ENCODE data around the gene PPP2R5C. TPM values are rescaled to one million over a fixed set of nuclear protein-coding genes. Genes with fewer than 3 reads are reported as not detected.

Gene PPP2R5C
- total and polyA plus RNA-seq, 3 donors from 2014 or later = 106 to 166 (median 126) TPM

DNA sequence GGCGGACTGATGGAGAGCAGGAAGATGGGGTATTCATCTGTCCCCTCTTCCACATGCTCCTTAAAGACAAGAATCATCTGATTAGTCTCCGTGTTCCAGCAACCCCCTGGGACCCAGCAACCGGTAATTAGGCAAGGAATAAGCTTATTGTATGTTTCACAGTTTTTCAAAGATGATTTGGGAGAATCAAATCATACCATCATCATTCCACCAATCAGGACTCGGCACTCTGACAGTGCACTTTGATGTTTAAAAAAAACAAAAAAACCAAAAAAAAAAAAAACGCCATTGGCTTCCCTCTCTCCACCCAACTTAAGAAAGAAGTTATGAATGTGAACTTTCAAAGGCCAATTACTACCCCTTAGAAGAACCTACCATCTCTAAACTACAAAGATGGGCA lies 201.5 kb downstream of the PPP2R5C start:
- Histone ChIP-seq H3K4me1 (peaks cover 25% of the 10 kb centered on the region), H3K9me3 (no peaks in the 10 kb centered on the region), H3K27ac (peak overlapping the region in 1 of 2 donors; percentile 47), H3K27me3 (no peaks in the 10 kb centered on the region), H3K4me3 (no peak overlapping the region), H3K36me3 (ENCODE audit: low read depth, missing control alignments) (no peaks in the 10 kb centered on the region)
- WGBS, 2 donors = 68 to 92% methylated on average over 5 of the region's 5 CpGs
- TF ChIP-seq, protein P1, sequence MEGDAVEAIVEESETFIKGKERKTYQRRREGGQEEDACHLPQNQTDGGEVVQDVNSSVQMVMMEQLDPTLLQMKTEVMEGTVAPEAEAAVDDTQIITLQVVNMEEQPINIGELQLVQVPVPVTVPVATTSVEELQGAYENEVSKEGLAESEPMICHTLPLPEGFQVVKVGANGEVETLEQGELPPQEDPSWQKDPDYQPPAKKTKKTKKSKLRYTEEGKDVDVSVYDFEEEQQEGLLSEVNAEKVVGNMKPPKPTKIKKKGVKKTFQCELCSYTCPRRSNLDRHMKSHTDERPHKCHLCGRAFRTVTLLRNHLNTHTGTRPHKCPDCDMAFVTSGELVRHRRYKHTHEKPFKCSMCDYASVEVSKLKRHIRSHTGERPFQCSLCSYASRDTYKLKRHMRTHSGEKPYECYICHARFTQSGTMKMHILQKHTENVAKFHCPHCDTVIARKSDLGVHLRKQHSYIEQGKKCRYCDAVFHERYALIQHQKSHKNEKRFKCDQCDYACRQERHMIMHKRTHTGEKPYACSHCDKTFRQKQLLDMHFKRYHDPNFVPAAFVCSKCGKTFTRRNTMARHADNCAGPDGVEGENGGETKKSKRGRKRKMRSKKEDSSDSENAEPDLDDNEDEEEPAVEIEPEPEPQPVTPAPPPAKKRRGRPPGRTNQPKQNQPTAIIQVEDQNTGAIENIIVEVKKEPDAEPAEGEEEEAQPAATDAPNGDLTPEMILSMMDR (IDR thresholded peaks at IDR 0.05) = no peak
- TF ChIP-seq POLR2A (IDR thresholded peaks at IDR 0.05) = no peak
- DNase-seq = no peak
- intact Hi-C loops (cut with DNase I; ENCODE audit: low total_unique reads) = loop anchor here (10.0 kb wide), 1 partner anchor 198 kb away; the partner anchor contains the start of gene PPP2R5C

DNA sequence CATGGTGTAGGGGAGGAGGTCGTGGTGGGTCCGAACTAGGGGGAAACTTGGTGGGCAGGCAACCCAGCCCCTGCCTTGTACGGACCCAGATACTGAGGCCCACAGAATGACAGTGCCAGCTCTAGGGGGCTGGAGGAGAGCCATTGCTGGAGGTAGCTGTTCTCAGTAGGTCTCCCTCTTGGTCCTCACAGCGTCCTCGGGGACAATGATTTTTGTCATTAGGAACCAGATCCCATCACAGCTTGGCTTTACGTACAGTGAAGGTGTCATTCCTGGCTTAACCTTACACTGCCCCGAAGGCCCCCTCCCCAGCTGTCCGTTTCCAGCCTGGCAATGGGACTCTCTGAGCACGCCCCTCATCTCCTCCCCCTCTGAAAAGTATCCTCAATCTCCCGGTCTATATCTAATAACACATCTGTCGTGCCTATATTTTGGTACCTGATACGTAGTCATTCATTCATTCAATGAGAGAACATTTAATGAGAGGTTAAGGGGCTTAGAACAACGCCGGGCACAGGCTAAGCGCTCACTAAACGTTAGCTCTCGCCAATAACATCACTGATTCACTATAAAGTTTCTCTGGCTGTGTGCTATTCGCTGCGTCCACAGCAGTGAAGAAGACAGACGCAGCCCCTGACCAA lies 202.3 kb downstream of the PPP2R5C start:
- peaks cover 25% of the 10 kb centered on the region for H3K4me1 ChIP-seq
- no peaks in the 10 kb centered on the region for H3K9me3 ChIP-seq
- DNase-seq = no peak
- TF ChIP-seq POLR2A (IDR thresholded peaks at IDR 0.05) = no peak
- TF ChIP-seq, protein P1 (IDR thresholded peaks at IDR 0.05) = no peak
- 33 to 37% methylated on average over 20 of the region's 20 CpGs for WGBS, 2 donors
- intact Hi-C loops (cut with DNase I; ENCODE audit: low total_unique reads) = loop anchor here (10.0 kb wide), 1 partner anchor 199 kb away; the partner anchor contains the start of gene PPP2R5C
- peak overlapping the region; percentile 21 to 96 for H3K27ac ChIP-seq
- no peaks in the 10 kb centered on the region for H3K36me3 ChIP-seq (ENCODE audit: low read depth, missing control alignments)
- H3K4me3 ChIP-seq = peak overlapping the region; percentile 94 to 99
- H3K27me3 ChIP-seq = no peaks in the 10 kb centered on the region

DNA sequence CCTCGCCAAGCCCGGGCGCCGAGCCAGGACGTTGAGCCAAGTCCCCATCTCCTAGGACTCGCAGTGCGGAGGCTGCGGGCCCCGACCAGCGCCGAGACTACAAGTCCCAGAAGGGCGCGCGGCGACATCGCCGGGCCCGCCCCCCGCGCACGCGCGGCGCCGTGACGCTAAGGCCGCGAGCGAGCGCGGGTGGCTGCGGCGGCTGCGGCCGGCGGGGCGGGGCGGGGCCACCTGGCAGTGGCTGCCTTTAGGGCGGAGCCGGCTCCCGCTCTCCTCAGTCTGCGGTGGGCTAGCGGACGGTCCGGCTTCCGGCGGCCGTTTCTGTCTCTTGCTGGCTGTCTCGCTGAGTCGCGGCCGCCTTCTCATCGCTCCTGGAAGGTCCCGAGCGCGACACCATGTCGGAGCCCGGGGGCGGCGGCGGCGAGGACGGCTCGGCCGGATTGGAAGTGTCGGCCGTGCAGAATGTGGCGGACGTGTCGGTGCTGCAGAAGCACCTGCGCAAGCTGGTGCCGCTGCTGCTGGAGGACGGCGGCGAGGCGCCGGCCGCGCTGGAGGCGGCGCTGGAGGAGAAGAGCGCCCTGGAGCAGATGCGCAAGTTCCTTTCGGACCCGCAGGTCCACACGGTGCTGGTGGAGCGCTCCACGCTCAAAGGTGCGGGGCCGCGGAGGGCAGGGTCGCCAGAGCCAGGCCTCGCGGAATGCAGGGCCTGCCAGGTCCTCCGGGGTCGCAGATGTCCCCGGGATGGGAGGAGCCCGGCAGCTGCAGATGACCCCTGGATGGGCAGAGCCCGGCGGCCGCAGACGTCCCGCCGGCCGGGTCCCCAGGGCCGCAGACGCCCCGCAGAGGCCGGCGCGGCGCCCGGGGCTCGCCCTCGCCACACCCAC lies 203.0 kb downstream of the PPP2R5C start, which contains the start of gene DYNC1H1:
DYNC1H1 (plus strand) TSS at position 277 of the 884 bp plus-strand sequence; CDS start at position 396, 119 bp downstream.
- H3K9me3 ChIP-seq = no peaks in the 10 kb centered on the region
- peak; percentile 97 for DNase-seq
- H3K27ac ChIP-seq = peak within 1 kb of the TSS; percentile 91 to 96
- H3K27me3 ChIP-seq = no peaks in the 10 kb centered on the region
- no peaks in the 10 kb centered on the region for H3K36me3 ChIP-seq (ENCODE audit: low read depth, missing control alignments)
- intact Hi-C loops (cut with DNase I; ENCODE audit: low total_unique reads) = loop anchor here (10.0 kb wide), 1 partner anchor 200 kb away; the partner anchor contains the start of gene PPP2R5C
- H3K4me3 ChIP-seq = peak within 1 kb of the TSS; percentile 94 to 99
- WGBS, 2 donors = 0 to 1% methylated on average over 35 to 98 of the region's 115 CpGs
- peak; percentile 96 for TF ChIP-seq POLR2A (IDR thresholded peaks at IDR 0.05)
- TF ChIP-seq, protein P1 (IDR thresholded peaks at IDR 0.05) = peak in 1 of 3 experiments; percentile 8
- H3K4me1 ChIP-seq = peaks cover 25% of the 10 kb centered on the region

DNA sequence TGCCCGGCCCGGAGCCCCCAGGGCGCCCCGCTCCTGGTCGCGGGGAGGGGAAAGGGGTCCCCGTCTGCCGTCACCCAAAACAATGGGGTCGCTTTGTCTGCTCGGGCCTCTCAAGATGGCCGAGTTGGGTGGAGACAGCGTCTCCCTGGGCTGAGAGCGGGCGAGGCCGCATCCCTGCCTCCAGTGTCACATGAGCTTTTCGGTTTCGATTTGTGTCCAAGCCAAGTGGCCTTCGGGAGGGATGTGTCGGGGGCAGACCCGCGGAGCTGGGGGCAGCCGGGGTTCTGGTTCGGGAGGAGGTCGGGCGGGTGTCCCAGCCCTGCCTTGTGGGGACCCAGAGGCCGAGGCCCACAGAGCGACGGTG lies 203.7 kb downstream of the PPP2R5C start:
- 0 to 1% methylated on average over 20 to 26 of the region's 28 CpGs for WGBS, 2 donors
- intact Hi-C loops (cut with DNase I; ENCODE audit: low total_unique reads) = loop anchor here (10.0 kb wide), 1 partner anchor 200 kb away; the partner anchor contains the start of gene PPP2R5C

More for the DNA sequence above, 203.7 kb downstream of the PPP2R5C start:
- H3K4me3 ChIP-seq = peak overlapping the region; percentile 94 to 99
- H3K27me3 ChIP-seq = no peaks in the 10 kb centered on the region
- H3K9me3 ChIP-seq = no peaks in the 10 kb centered on the region
- peaks cover 25% of the 10 kb centered on the region for H3K4me1 ChIP-seq
- peak overlapping the region; percentile 91 to 96 for H3K27ac ChIP-seq
- TF ChIP-seq, protein P1 (IDR thresholded peaks at IDR 0.05) = no peak
- no peak for TF ChIP-seq POLR2A (IDR thresholded peaks at IDR 0.05)
- peak; percentile 78 for DNase-seq
- H3K36me3 ChIP-seq (ENCODE audit: low read depth, missing control alignments) = no peaks in the 10 kb centered on the region

Data from testis (tissue), 3 donors.